HEK293 (cell line): ENCODE measurements around the gene PAF1.

Experiments used
- GLIS2 ChIP-seq: fragments of 450-650 bp; formaldehyde crosslinking; IDR thresholded peaks from 2 replicates; pipeline ENCODE4 v1.5.1; 2016; ENCODE audit warnings: missing biosample characterization, missing genetic modification characterization
- HOXC10 ChIP-seq: sonication (generic); formaldehyde crosslinking; IDR thresholded peaks from 2 replicates; pipeline ENCODE4 v1.8.1; 2023; ENCODE audit warnings: mild to moderate bottlenecking, missing genetic modification reagents
- KLF16 ChIP-seq: fragments of 450-650 bp; formaldehyde crosslinking; IDR thresholded peaks from 2 replicates; pipeline ENCODE4 v1.5.1; 2017; ENCODE audit warnings: missing biosample characterization, missing genetic modification characterization
- KLF8 ChIP-seq: fragments of 450-650 bp; formaldehyde crosslinking; IDR thresholded peaks from 2 replicates; pipeline ENCODE4 v1.5.1; 2016; ENCODE audit warnings: missing biosample characterization, missing genetic modification characterization
- SCRT1 ChIP-seq: fragments of 450-650 bp; formaldehyde crosslinking; IDR thresholded peaks from 2 replicates; pipeline ENCODE4 v1.5.1; 2016; ENCODE audit warnings: missing biosample characterization, missing genetic modification characterization, borderline replicate concordance
- ZBTB20 ChIP-seq: fragments of 450-650 bp; formaldehyde crosslinking; IDR thresholded peaks from 2 replicates; pipeline ENCODE4 v1.5.1; 2016; ENCODE audit warnings: missing biosample characterization, missing genetic modification characterization
- ZEB2 ChIP-seq: fragments of 450-650 bp; formaldehyde crosslinking; IDR thresholded peaks from 2 replicates; pipeline ENCODE4 v1.5.1; 2016; ENCODE audit warnings: missing biosample characterization, missing genetic modification characterization
- ZFP69B ChIP-seq: fragments of 450-650 bp; formaldehyde crosslinking; IDR thresholded peaks from 2 replicates; pipeline ENCODE4 v1.5.1; 2016; ENCODE audit warnings: missing biosample characterization, missing genetic modification characterization
- ZNF114 ChIP-seq: fragments of 450-650 bp; formaldehyde crosslinking; IDR thresholded peaks from 2 replicates; pipeline ENCODE4 v1.5.0; 2017; ENCODE audit warnings: missing biosample characterization, missing genetic modification characterization
- ZNF121 ChIP-seq: fragments of 450-650 bp; formaldehyde crosslinking; IDR thresholded peaks from 2 replicates; pipeline ENCODE4 v1.5.1; 2016; ENCODE audit warnings: missing biosample characterization, missing genetic modification characterization
- ZNF132 ChIP-seq: fragments of 450-650 bp; formaldehyde crosslinking; IDR thresholded peaks from 2 replicates; pipeline ENCODE4 v1.5.1; 2017; ENCODE audit warnings: missing biosample characterization, missing genetic modification characterization, borderline replicate concordance
- ZNF157 ChIP-seq: fragments of 450-650 bp; formaldehyde crosslinking; IDR thresholded peaks from 2 replicates; pipeline ENCODE4 v1.5.1; 2016; ENCODE audit warnings: missing biosample characterization, missing genetic modification characterization
- ZNF169 ChIP-seq: fragments of 450-650 bp; formaldehyde crosslinking; IDR thresholded peaks from 2 replicates; pipeline ENCODE4 v1.5.1; 2016; ENCODE audit warnings: missing biosample characterization, missing genetic modification characterization
- ZNF302 ChIP-seq: fragments of 450-650 bp; formaldehyde crosslinking; IDR thresholded peaks from 2 replicates; pipeline ENCODE4 v1.5.1; 2016; ENCODE audit warnings: missing biosample characterization, missing genetic modification characterization, low read depth
- ZNF311 ChIP-seq: fragments of 450-650 bp; formaldehyde crosslinking; IDR thresholded peaks from 2 replicates; pipeline ENCODE4 v1.5.1; 2017; ENCODE audit warnings: missing biosample characterization, missing genetic modification characterization, borderline replicate concordance
- ZNF324 ChIP-seq: fragments of 450-650 bp; formaldehyde crosslinking; IDR thresholded peaks from 2 replicates; pipeline ENCODE4 v1.5.1; 2016; ENCODE audit warnings: missing biosample characterization, missing genetic modification characterization
- ZNF335 ChIP-seq: fragments of 450-650 bp; formaldehyde crosslinking; conservative IDR thresholded peaks from 2 replicates; pipeline ENCODE4 v1.5.1; 2016; ENCODE audit warnings: missing biosample characterization, missing genetic modification characterization
- ZNF354C ChIP-seq: fragments of 450-650 bp; formaldehyde crosslinking; IDR thresholded peaks from 2 replicates; pipeline ENCODE4 v1.5.1; 2016; ENCODE audit warnings: missing biosample characterization, missing genetic modification characterization, low read depth, borderline replicate concordance
- ZNF37A ChIP-seq: fragments of 450-650 bp; IDR thresholded peaks from 2 replicates; pipeline ENCODE4 v1.5.1; 2018; ENCODE audit warnings: missing biosample characterization, missing genetic modification characterization
- ZNF404 ChIP-seq: fragments of 450-650 bp; formaldehyde crosslinking; IDR thresholded peaks from 2 replicates; pipeline ENCODE4 v1.5.1; 2017; ENCODE audit warnings: missing biosample characterization, missing genetic modification characterization
- ZNF510 ChIP-seq: fragments of 450-650 bp; formaldehyde crosslinking; IDR thresholded peaks from 2 replicates; pipeline ENCODE4 v1.5.1; 2018; ENCODE audit warnings: mild to moderate bottlenecking, missing genetic modification characterization, missing biosample characterization; ENCODE audit not compliant: insufficient replicate concordance
- ZNF529 ChIP-seq: fragments of 450-650 bp; formaldehyde crosslinking; IDR thresholded peaks from 2 replicates; pipeline ENCODE4 v1.5.1; 2017; ENCODE audit warnings: missing genetic modification characterization, missing biosample characterization; ENCODE audit not compliant: insufficient replicate concordance
- ZNF558 ChIP-seq: fragments of 450-650 bp; formaldehyde crosslinking; IDR thresholded peaks from 2 replicates; pipeline ENCODE4 v1.5.1; 2016; ENCODE audit warnings: missing biosample characterization, missing genetic modification characterization
- ZNF621 ChIP-seq: fragments of 450-650 bp; formaldehyde crosslinking; IDR thresholded peaks from 2 replicates; pipeline ENCODE4 v1.5.1; 2017; ENCODE audit warnings: missing biosample characterization, missing genetic modification characterization
- ZNF624 ChIP-seq: fragments of 450-650 bp; formaldehyde crosslinking; IDR thresholded peaks from 2 replicates; pipeline ENCODE4 v1.5.1; 2017; ENCODE audit warnings: missing biosample characterization, missing genetic modification characterization
- ZNF701 ChIP-seq: fragments of 450-650 bp; formaldehyde crosslinking; IDR thresholded peaks from 2 replicates; pipeline ENCODE4 v1.5.1; 2016; ENCODE audit warnings: missing biosample characterization, missing genetic modification characterization
- ZNF707 ChIP-seq: fragments of 450-650 bp; formaldehyde crosslinking; IDR thresholded peaks from 2 replicates; pipeline ENCODE4 v1.5.1; 2016; ENCODE audit warnings: missing biosample characterization, missing genetic modification characterization
- ZNF747 ChIP-seq: fragments of 450-650 bp; formaldehyde crosslinking; IDR thresholded peaks from 2 replicates; pipeline ENCODE4 v1.5.1; 2016; ENCODE audit warnings: missing biosample characterization, missing genetic modification characterization
- ZNF768 ChIP-seq: fragments of 450-650 bp; formaldehyde crosslinking; IDR thresholded peaks from 2 replicates; pipeline ENCODE4 v1.5.1; 2018; ENCODE audit warnings: missing biosample characterization, mild to moderate bottlenecking, missing genetic modification characterization
- ZNF777 ChIP-seq: fragments of 450-650 bp; formaldehyde crosslinking; IDR thresholded peaks from 2 replicates; pipeline ENCODE4 v1.5.1; 2017; ENCODE audit warnings: missing biosample characterization, missing genetic modification characterization, borderline replicate concordance
- ZNF785 ChIP-seq: fragments of 450-650 bp; formaldehyde crosslinking; IDR thresholded peaks from 2 replicates; pipeline ENCODE4 v1.5.1; 2016; ENCODE audit warnings: missing biosample characterization, missing genetic modification characterization
- ZNF792 ChIP-seq: fragments of 450-650 bp; formaldehyde crosslinking; IDR thresholded peaks from 2 replicates; pipeline ENCODE4 v1.5.1; 2016; ENCODE audit warnings: missing biosample characterization, missing genetic modification characterization
- ZSCAN23 ChIP-seq: fragments of 450-650 bp; formaldehyde crosslinking; IDR thresholded peaks from 2 replicates; pipeline ENCODE4 v1.5.1; 2016; ENCODE audit warnings: missing biosample characterization, missing genetic modification characterization
- ZXDB ChIP-seq: fragments of 450-650 bp; formaldehyde crosslinking; IDR thresholded peaks from 2 replicates; pipeline ENCODE4 v1.5.1; 2016; ENCODE audit warnings: missing biosample characterization, missing genetic modification characterization
- TF ChIP-seq, protein P1 (sequence below): fragments of 450-650 bp; formaldehyde crosslinking; IDR thresholded peaks from 2 replicates; pipeline ENCODE4 v1.5.1; 2016; ENCODE audit warnings: missing biosample characterization, missing genetic modification characterization
- TF ChIP-seq, protein P2 (sequence below): fragments of 450-650 bp; formaldehyde crosslinking; IDR thresholded peaks from 2 replicates; pipeline ENCODE4 v1.5.1; 2016; ENCODE audit warnings: missing biosample characterization, missing genetic modification characterization
- TF ChIP-seq, protein P3 (sequence below): fragments of 450-650 bp; formaldehyde crosslinking; IDR thresholded peaks from 2 replicates; pipeline ENCODE4 v1.5.1; 2016; ENCODE audit warnings: missing biosample characterization, missing genetic modification characterization

PAF1 gene

DNA sequence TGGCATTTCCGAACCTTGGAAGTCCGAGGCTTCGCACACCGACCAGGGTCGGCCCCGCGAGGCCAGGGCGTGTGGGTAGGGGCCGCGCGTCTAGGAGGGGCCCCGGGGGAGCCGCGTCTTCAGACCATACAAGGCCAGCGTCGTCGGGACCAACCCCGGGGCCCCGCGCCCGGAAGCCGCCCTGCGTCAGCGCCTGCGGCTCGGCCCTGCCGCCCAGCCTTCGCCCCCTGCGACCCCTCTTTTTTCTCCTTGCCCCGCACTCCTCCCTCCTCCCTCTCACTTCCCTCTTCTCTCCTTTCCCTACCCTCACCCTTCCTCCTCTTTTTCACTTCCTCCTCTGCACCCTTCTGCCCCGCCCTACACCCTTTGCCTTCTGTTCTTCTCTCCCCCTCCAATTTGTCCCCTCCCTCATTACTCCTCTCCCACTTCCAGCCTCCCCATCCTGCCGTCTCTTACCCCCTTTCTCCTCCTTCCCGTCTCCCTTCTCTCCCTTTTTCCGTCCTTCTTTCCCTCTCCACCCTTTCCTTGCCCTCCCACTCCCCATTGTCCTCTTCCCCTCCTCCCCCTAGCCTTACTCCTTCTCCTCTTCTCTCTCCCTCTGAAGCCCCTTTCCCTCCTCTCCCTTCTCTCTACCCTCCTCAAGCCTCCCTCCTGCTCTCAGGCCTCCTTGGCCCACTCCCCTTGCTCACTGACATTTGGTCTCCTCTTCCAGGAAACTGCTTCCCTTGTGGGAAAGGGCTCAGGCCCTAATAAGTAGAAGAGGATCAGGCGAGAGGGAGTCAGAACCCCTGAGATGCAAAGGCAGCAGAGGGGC is 19.3 kb upstream of the PAF1 start (continued):
- TF ChIP-seq ZNF529 (tag by site-specific recombination) (no peak), KLF8 (tag by site-specific recombination) (peak; percentile 98), ZNF169 (tag by site-specific recombination) (peak; percentile 92), ZEB2 (tag by site-specific recombination) (peak; percentile 68), ZNF510 (no peak), ZNF354C (tag by site-specific recombination) (no peak), ZNF785 (tag by site-specific recombination) (peak; percentile 88), ZNF777 (peak; percentile 86), ZBTB20 (peak; percentile 100), ZNF114 (no peak), ZNF558 (tag by site-specific recombination) (no peak), HOXC10 (CRISPR knock-in tag) (no peak), ZSCAN23 (peak; percentile 92), ZNF335 (tag by site-specific recombination) (peak; percentile 99), ZNF768 (no peak), ZNF792 (0 out of 2 replicates have a peak, but pooled peaks have one; percentile 37), ZNF121 (tag by site-specific recombination) (no peak), ZNF707 (tag by site-specific recombination) (peak; percentile 49; the same call in 1 of the 2 replicates), ZNF624 (tag by site-specific recombination) (no peak), ZNF701 (tag by site-specific recombination) (0 out of 2 replicates have a peak, but pooled peaks have one; percentile 73), ZNF311 (tag by site-specific recombination) (no peak; the same call in 1 of the 2 replicates), ZNF302 (tag by site-specific recombination) (0 out of 2 replicates have a peak, but pooled peaks have one; percentile 61), GLIS2 (tag by site-specific recombination) (peak; percentile 97), ZFP69B (tag by site-specific recombination) (peak; percentile 88), ZNF37A (tag by site-specific recombination) (no peak), ZNF747 (no peak), ZNF324 (no peak), ZNF404 (tag by site-specific recombination) (no peak), ZNF621 (no peak; the same call in 1 of the 2 replicates), ZNF132 (no peak), KLF16 (tag by site-specific recombination) (peak; percentile 92), ZNF157 (tag by site-specific recombination) (peak; percentile 64; the same call in 1 of the 2 replicates), SCRT1 (tag by site-specific recombination) (no peak), ZXDB (tag by site-specific recombination) (peak; percentile 85; the same call in 1 of the 2 replicates)
- TF ChIP-seq, protein P1, sequence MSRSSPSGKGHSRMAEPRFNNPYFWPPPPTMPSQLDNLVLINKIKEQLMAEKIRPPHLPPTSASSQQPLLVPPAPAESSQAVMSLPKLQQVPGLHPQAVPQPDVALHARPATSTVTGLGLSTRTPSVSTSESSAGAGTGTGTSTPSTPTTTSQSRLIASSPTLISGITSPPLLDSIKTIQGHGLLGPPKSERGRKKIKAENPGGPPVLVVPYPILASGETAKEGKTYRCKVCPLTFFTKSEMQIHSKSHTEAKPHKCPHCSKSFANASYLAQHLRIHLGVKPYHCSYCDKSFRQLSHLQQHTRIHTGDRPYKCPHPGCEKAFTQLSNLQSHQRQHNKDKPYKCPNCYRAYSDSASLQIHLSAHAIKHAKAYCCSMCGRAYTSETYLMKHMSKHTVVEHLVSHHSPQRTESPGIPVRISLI = peak; percentile 35; the same call in 1 of the 2 replicates
- TF ChIP-seq, protein P2, sequence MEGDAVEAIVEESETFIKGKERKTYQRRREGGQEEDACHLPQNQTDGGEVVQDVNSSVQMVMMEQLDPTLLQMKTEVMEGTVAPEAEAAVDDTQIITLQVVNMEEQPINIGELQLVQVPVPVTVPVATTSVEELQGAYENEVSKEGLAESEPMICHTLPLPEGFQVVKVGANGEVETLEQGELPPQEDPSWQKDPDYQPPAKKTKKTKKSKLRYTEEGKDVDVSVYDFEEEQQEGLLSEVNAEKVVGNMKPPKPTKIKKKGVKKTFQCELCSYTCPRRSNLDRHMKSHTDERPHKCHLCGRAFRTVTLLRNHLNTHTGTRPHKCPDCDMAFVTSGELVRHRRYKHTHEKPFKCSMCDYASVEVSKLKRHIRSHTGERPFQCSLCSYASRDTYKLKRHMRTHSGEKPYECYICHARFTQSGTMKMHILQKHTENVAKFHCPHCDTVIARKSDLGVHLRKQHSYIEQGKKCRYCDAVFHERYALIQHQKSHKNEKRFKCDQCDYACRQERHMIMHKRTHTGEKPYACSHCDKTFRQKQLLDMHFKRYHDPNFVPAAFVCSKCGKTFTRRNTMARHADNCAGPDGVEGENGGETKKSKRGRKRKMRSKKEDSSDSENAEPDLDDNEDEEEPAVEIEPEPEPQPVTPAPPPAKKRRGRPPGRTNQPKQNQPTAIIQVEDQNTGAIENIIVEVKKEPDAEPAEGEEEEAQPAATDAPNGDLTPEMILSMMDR (tag by site-specific recombination) = no peak
- TF ChIP-seq, protein P3, sequence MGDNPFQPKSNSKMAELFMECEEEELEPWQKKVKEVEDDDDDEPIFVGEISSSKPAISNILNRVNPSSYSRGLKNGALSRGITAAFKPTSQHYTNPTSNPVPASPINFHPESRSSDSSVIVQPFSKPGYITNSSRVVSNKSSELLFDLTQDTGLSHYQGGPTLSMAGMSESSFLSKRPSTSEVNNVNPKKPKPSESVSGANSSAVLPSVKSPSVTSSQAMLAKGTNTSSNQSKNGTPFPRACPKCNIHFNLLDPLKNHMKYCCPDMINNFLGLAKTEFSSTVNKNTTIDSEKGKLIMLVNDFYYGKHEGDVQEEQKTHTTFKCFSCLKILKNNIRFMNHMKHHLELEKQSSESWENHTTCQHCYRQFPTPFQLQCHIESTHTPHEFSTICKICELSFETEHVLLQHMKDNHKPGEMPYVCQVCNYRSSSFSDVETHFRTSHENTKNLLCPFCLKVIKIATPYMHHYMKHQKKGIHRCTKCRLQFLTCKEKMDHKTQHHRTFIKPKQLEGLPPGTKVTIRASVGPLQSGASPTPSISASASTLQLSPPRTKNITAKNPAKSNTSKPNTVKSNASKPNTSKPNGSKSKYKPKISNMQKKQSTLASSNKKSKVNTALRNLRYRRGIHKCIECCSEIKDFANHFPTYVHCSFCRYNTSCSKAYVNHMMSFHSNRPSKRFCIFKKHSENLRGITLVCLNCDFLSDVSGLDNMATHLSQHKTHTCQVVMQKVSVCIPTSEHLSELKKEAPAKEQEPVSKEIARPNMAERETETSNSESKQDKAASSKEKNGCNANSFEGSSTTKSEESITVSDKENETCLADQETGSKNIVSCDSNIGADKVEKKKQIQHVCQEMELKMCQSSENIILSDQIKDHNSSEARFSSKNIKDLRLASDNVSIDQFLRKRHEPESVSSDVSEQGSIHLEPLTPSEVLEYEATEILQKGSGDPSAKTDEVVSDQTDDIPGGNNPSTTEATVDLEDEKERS = no peak
